Camera-type eye (tissue), 1 donor: ENCODE results near the gene HSPBAP1. TPM values are rescaled to one million over a fixed set of nuclear protein-coding genes. Genes with fewer than 3 reads are reported as not detected.

Source experiments
- total RNA-seq: library from RNA; depleted of rRNA; stranded (reverse); fragments of >200 nt; gene quantifications from one replicate; pipeline ENCODE4 v1.2.3, GENCODE V29; 2014

The HSPBAP1 gene
- total RNA-seq = 12.5 TPM

GRCh38 chr3:122793568-122794416 lies at the start of gene HSPBAP1:
Gene HSPBAP1 (minus strand): TSS chr3:122793831. CDS start chr3:122793680, 151 bp downstream.

GRCh38 chr3:122794779-122795673 lies 1.4 kb upstream of the HSPBAP1 start, which contains the start of gene SLC49A4:
Gene SLC49A4 (plus strand): TSS chr3:122795069. CDS start chr3:122795193, 124 bp downstream.

Other genes starting within 250 kb of the HSPBAP1 start
- gene PARP9, start 229.5 kb downstream of the HSPBAP1 start, total RNA-seq = 15.2 TPM
- 13.0 TPM for gene DTX3L, start 229.5 kb downstream of the HSPBAP1 start, total RNA-seq
- gene PARP15, start 216.2 kb downstream of the HSPBAP1 start, total RNA-seq = 0.82 TPM
- gene PARP14, start 113.0 kb downstream of the HSPBAP1 start, total RNA-seq = 29.6 TPM
- 24.1 TPM for gene SLC49A4, start 1.2 kb upstream of the HSPBAP1 start, total RNA-seq
- gene SEMA5B, start 233.9 kb upstream of the HSPBAP1 start, total RNA-seq = 33.2 TPM